ENCODE measurements around the gene SPDYC. TPM values are rescaled to one million over a fixed set of nuclear protein-coding genes. Genes with fewer than 3 reads are reported as not detected.
A peak's percentile ranks its signal among the peaks of the same experiment; 100 is the strongest.

Gene SPDYC
- total and polyA plus RNA-seq, 2 of the 13 experiments (the other 11 are each of a cell fraction or from before 2014, with no cell fraction given): 0.15 to 0.33 TPM

- TF ChIP-seq SCMH1 (CRISPR knock-in tag; IDR thresholded peaks at IDR 0.05; ENCODE audit: borderline replicate concordance) (no peak), PITX1 (CRISPR knock-in tag; IDR thresholded peaks at IDR 0.05) (peak; percentile 84), HMGA1 (CRISPR knock-in tag; conservative IDR thresholded peaks at IDR 0.05) (no peak), ZNF773 (CRISPR knock-in tag; IDR thresholded peaks at IDR 0.05; ENCODE audit: borderline replicate concordance) (no peak), ZNF207 (IDR thresholded peaks at IDR 0.05; ENCODE audit: borderline replicate concordance) (no peak), IRF2 (CRISPR knock-in tag; IDR thresholded peaks at IDR 0.05) (0 out of 2 replicates have a peak, but pooled peaks have one; percentile 38), TAF1 (CRISPR knock-in tag; IDR thresholded peaks at IDR 0.05) (0 out of 2 replicates have a peak, but pooled peaks have one; percentile 10), KDM5A (IDR thresholded peaks at IDR 0.05; ENCODE audit: borderline replicate concordance, low read length) (no peak), PRPF4 (IDR thresholded peaks at IDR 0.05; ENCODE audit: low read depth, low read length, poor library complexity, severe bottlenecking) (no peak), PRMT3 (CRISPR knock-in tag; IDR thresholded peaks at IDR 0.05; ENCODE audit: borderline replicate concordance, low read depth) (no peak), TOPORS (CRISPR knock-in tag; IDR thresholded peaks at IDR 0.05) (no peak), SUZ12 (IDR thresholded peaks at IDR 0.05; ENCODE audit: low read depth, low read length) (no peak), NFYB (CRISPR knock-in tag; IDR thresholded peaks at IDR 0.05) (peak; percentile 26; the same call in 1 of the 2 replicates), SMAD9 (CRISPR knock-in tag; IDR thresholded peaks at IDR 0.05) (0 out of 2 replicates have a peak, but pooled peaks have one; percentile 72), ZNF543 (CRISPR knock-in tag; IDR thresholded peaks at IDR 0.05) (no peak), ZBTB25 (CRISPR knock-in tag; IDR thresholded peaks at IDR 0.05) (no peak; the same call in 1 of the 2 replicates), ZNF12 (CRISPR knock-in tag; IDR thresholded peaks at IDR 0.05) (no peak; the same call in 1 of the 2 replicates), RCOR2 (CRISPR knock-in tag; IDR thresholded peaks at IDR 0.05) (no peak), ZNF569 (CRISPR knock-in tag; IDR thresholded peaks at IDR 0.05; ENCODE audit: borderline replicate concordance) (no peak), TBP (CRISPR knock-in tag; IDR thresholded peaks at IDR 0.05) (no peak), REL (CRISPR knock-in tag; conservative IDR thresholded peaks at IDR 0.05) (no peak)
- TF ChIP-seq, protein P1, sequence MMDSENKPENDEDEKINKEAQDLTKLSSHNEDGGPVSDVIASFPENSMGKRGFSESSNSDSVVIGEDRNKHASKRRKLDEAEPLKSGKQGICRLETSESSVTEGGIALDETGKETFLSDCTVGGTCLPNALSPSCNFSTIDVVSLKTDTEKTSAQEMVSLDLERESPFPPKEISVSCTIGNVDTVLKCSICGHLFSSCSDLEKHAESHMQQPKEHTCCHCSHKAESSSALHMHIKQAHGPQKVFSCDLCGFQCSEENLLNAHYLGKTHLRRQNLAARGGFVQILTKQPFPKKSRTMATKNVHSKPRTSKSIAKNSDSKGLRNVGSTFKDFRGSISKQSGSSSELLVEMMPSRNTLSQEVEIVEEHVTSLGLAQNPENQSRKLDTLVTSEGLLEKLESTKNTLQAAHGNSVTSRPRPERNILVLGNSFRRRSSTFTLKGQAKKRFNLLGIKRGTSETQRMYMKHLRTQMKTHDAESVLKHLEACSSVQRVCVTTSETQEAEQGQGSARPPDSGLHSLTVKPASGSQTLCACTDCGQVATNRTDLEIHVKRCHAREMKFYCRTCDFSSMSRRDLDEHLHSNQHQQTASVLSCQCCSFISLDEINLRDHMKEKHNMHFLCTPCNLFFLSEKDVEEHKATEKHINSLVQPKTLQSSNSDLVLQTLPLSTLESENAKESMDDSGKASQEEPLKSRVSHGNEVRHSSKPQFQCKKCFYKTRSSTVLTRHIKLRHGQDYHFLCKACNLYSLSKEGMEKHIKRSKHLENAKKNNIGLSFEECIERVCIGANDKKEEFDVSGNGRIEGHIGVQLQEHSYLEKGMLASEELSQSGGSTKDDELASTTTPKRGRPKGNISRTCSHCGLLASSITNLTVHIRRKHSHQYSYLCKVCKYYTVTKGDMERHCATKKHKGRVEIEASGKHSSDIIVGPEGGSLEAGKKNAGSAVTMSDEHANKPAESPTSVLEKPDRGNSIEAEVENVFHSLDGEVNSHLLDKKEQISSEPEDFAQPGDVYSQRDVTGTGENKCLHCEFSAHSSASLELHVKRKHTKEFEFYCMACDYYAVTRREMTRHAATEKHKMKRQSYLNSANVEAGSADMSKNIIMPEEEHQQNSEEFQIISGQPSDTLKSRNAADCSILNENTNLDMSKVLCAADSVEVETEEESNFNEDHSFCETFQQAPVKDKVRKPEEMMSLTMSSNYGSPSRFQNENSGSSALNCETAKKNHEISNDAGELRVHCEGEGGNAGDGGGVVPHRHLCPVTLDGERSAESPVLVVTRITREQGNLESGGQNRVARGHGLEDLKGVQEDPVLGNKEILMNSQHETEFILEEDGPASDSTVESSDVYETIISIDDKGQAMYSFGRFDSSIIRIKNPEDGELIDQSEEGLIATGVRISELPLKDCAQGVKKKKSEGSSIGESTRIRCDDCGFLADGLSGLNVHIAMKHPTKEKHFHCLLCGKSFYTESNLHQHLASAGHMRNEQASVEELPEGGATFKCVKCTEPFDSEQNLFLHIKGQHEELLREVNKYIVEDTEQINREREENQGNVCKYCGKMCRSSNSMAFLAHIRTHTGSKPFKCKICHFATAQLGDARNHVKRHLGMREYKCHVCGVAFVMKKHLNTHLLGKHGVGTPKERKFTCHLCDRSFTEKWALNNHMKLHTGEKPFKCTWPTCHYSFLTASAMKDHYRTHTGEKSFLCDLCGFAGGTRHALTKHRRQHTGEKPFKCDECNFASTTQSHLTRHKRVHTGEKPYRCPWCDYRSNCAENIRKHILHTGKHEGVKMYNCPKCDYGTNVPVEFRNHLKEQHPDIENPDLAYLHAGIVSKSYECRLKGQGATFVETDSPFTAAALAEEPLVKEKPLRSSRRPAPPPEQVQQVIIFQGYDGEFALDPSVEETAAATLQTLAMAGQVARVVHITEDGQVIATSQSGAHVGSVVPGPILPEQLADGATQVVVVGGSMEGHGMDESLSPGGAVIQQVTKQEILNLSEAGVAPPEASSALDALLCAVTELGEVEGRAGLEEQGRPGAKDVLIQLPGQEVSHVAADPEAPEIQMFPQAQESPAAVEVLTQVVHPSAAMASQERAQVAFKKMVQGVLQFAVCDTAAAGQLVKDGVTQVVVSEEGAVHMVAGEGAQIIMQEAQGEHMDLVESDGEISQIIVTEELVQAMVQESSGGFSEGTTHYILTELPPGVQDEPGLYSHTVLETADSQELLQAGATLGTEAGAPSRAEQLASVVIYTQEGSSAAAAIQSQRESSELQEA (CRISPR knock-in tag; IDR thresholded peaks at IDR 0.05; ENCODE audit: not compliant biosample characterization): no peak
These were observed 4.4 kb upstream of the SPDYC start (continued) for GRCh38 chr11:65165410-65166317.

All from HepG2 (cell line).